ENCODE data around the gene TMBIM4.
"Not testable (repeated sequence)": the region's sequence is repeated elsewhere in the genome, so short reads cannot be mapped to it uniquely, and the experiment has no call there.

The TMBIM4 gene, protein sequence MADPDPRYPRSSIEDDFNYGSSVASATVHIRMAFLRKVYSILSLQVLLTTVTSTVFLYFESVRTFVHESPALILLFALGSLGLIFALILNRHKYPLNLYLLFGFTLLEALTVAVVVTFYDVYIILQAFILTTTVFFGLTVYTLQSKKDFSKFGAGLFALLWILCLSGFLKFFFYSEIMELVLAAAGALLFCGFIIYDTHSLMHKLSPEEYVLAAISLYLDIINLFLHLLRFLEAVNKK

DNA sequence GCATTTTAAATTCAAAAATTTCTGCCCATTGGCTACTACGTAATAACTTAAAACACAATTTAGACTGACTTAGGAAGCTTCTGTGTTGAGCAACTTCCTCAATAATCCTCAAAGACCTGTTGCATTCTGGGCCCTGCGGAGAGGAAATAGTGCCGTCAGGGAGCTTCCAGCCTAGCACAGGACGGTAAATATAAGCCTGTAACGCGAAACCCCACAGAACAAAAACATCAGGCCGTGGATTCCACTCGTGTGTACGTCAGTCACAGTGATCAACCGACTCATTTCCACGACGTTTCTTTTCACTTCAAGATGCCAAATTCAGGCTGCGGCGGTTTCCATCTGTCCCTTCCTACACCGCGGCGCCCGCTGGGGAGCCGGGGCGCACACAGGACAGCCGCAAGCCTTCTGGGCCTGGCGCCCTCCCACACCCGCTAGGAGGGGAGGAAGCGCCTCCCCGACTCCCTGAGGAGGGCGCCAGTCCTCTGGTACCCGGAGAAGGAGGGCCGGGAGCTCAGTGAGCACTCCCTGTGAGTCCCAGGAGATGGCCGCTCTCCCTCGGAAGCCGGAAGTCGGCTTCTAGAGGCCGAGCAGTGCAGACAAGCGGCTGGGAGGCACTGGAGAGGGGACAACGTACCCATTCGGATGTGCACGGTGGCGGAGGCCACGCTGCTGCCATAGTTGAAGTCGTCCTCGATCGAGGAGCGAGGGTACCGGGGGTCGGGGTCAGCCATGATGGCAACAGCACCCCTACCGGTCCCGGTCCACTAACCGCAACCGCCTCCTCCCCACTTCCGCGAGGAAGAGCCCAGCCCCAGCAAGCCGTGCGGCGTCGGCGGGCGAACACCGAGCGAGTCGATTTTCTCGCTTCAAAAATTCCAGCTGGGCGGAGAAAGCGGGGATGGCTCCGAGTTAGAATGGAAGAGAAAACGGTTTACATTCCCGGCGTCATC is at the start of gene TMBIM4:
Gene TMBIM4, minus strand, starts transcription at position 776 of the 950 bp plus-strand sequence. Its CDS starts 45 bp downstream, at position 731.
- DNase-seq = peak; percentile 94

GRCh38 chr12:66217342-66217917 is 47.6 kb upstream of the TMBIM4 start:
- DNase-seq = no peak

GRCh38 chr12:66213011-66213410 is 43.2 kb upstream of the TMBIM4 start:
- DNase-seq = not testable (repeated sequence)

GRCh38 chr12:66211573-66211972 is 41.8 kb upstream of the TMBIM4 start:
- not testable (repeated sequence) for DNase-seq

DNA sequence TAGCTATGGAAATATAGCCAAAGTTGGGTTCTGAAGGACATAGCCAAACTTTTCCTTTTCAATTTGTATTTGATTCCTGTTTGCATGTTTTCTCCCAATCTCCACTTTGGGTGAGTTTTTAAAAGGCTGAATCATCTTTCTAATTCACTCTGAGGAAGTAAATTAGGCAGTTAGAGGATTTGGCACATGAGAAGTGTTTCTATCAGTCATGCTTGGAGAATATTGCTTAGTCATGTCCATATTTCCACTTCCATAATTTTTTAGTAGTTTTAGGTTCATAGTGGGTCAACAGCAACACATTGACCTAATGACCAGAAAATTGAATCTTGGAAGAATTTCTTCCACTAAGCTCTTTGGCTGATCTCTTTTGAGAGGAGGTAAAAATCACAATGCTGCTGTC is 41.0 kb upstream of the TMBIM4 start:
- DNase-seq = no peak

DNA sequence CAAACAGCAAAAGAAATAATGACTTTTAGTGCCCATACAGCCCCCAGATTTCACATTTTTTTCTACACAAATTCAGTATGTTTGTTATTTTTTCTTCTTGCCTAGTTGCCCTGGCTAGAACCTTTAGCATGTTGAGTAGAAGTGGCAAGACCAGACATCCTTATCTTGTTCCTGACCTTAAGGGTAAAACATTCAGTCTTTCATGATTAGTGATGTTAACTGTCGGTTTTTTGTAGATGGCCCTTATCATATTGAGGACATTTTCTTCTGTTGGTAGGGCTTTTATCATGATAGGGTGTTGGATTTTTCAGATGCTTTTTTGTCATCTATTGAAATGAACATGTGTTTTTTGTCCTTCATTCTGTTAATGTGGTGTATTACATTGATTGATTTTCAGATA is 36.3 kb upstream of the TMBIM4 start:
- DNase-seq = no peak

DNA sequence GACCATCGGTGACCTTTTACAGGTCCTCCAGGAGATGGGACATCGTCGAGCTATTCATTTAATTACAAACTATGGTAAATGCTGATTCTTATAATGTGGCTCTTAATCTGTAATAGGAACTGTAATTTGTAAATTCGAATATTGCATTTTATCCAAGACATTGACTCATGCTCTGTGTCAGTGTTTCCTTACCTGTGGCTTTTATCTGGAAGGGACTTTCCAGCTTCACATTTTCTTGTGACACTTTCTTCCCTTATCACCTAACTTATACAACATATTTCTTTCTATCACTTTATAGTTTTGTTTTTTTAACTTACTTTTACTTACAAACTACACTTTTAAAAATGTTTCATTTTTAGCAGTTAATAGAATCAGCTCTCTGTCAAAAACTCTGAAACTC is 34.0 kb upstream of the TMBIM4 start:
- no peak for DNase-seq

- DNase-seq = no peak
Observed at GRCh38 chr12:66199831-66200509, 30.2 kb upstream of the TMBIM4 start.

DNA sequence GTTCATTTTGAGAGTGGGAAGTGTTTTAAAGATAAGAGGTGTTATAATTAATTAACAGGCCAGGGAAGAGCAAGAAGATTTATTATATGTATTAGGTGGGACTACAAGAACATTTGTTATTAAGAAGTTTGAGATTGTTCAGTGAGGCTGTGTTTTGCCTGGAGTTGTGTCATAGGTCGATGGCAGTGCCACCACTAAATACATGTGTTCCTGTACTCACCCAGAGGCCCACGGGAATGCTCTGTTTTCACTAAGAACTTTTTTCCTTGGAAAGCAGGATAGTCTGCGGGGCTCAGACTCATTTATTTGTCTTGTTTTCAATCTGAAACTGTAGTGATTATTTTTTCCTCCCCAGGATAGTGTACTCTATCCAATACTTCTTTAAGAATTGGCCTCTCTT is 29.3 kb upstream of the TMBIM4 start:
- DNase-seq = no peak

- DNase-seq = no peak
Observed at GRCh38 chr12:66197495-66197921, 27.7 kb upstream of the TMBIM4 start.

- no peak for DNase-seq
Observed at GRCh38 chr12:66196806-66197205, 27.0 kb upstream of the TMBIM4 start.

GRCh38 chr12:66195242-66195641 is 25.4 kb upstream of the TMBIM4 start:
- no peak for DNase-seq

DNA sequence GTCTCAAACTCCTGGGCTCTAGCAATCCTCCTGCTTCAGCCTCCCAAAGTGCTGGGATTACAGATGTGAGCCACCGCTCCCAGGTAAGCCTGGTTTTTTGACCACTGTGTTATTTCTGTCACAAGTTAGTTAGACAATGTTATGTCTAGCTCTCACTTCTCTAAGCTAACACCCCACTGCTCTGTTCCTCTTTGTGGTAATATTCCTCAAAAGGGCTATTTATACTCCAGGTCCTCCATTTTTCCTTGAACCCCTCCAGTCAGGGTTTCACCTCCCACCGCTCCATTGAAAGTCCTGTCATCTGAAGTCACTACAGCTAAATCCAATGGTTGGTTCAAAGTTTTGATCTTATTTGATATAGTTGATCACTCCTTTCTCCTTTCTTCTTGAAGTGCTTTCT is 24.3 kb upstream of the TMBIM4 start:
- no peak for DNase-seq

GRCh38 chr12:66191547-66192126 is 21.8 kb upstream of the TMBIM4 start:
- DNase-seq = no peak

- no peak for DNase-seq
Observed at GRCh38 chr12:66190519-66191370, 20.9 kb upstream of the TMBIM4 start.

GRCh38 chr12:66189889-66190288 is 20.1 kb upstream of the TMBIM4 start:
- no peak for DNase-seq

GRCh38 chr12:66189486-66189843 is 19.7 kb upstream of the TMBIM4 start:
- DNase-seq = no peak

DNA sequence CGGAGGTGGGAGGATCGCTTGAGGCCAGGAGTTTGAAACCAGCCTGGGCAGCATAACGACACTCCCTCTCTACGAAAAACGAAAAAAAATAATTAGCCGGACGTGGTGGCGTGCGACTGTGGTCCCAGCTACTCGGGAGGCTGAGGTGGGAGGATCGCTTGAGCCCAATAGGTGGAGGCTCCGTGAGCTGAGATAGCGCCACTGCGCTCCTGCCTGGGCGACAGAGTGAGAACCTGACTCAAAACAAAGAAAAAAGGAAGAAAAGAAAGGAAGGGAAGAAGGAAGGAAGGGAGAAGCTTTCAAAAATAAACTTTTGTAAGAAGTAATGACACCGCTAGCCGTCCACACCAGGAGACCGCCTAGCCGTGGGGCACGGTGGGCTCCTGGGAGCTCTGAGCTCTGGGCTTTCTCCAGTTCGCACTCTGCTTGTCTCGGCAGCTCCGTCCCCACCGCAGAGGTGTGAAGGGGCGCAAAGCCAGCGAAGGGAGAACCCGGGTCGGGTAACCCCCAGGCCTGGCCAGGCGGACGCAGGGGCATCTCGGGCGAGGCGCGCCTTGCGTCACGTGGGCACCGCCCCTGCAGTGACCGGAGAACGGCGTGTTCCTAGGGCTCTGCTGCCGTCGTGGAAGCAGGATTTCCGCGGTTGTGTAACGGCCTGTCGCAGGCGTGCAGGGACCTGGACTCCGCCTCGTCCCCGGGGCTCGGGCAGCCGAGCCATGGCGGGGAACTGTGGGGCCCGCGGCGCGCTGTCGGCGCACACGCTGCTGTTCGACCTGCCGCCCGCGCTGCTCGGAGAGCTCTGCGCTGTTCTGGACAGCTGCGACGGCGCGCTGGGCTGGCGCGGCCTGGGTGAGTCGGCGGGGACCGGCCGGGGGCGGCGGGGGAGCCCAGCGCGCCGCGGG is 19.0 kb upstream of the TMBIM4 start, which contains the start of gene IRAK3:
Gene IRAK3, plus strand, starts transcription at position 631 of the 902 bp plus-strand sequence. Its CDS starts 86 bp downstream, at position 717.
- DNase-seq = peak; percentile 75

GRCh38 chr12:66187821-66188220 is 18.0 kb upstream of the TMBIM4 start:
- no peak for DNase-seq

DNA sequence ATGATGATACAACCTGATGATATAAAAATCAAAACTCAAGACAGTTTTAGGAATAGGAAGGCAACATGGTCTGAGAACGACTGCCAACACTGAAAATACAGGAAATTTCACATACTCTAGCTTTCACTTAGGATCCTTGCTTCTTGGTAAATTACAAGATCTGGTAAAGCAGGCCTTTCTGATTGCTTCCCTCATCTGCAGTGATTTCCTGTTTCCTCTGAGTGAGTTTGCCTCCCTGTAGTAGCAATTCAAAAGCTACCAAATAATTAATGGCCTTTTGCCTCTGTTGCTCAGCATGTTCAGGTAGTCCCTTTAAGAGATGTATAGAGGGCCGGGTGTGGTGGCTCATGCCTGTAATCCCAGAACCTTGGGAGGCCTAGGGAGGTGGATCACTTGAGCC is 17.2 kb upstream of the TMBIM4 start:
- no peak for DNase-seq

DNA sequence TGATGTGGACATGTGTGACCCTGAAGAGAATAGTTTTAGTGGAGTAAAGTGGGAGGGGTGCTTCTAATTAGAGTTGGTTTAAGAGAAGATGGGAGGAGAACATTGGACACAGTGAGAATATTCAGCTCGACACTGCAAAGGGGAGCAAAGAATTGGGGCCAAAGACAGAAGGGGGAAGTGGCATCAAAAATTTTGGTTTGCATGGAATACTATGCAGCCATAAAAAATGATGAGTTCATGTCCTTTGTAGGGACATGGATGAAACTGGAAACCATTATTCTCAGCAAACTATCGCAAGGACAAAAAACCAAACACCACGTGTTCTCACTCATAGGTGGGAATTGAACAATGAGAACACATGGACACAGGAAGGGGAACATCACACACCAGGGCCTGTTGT is 15.0 kb upstream of the TMBIM4 start:
- DNase-seq = not testable (repeated sequence)
